GM12875 (cell line): ENCODE measurements around the gene CCDC17.

ENCODE experiments used
- H3K4me3 ChIP-seq: one replicate; pipeline ENCODE4 v1.5.1; 2011; ENCODE audit warnings: low read depth, low read length, control low read depth
- TF ChIP-seq, protein P1 (sequence below): IDR thresholded peaks from 2 replicates; pipeline ENCODE4 v1.5.1; 2011; ENCODE audit warnings: low read depth, mild to moderate bottlenecking, control low read depth, inconsistent platforms, low read length, moderate library complexity, borderline replicate concordance; ENCODE audit not compliant: insufficient read depth

Gene CCDC17

DNA sequence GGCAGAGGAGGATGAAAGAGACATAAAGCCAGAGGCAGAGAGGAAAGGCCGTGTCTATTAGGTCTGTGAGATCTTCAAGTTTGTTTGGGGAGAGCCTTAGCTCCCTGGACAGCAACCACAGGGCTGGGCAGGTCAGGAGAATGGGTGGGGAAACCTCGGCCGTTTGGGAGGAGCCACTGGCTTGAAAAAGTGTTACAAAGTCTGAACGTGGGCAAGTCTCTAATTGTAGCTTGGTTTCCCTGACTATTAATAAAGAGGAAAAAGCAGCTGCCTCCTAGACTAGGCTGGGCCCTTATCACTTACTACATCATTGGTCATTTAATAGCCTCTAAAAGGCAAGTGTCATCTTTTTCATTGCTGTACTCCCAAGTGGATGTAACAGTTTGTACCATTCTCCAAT, at the start of gene CCDC17:
TSS of gene CCDC17 (minus strand) at position 83 of the 400 bp plus-strand sequence. CDS start 145 bp downstream, outside the sequence.
- no peak within 1 kb of the TSS for H3K4me3 ChIP-seq
- TF ChIP-seq, protein P1, sequence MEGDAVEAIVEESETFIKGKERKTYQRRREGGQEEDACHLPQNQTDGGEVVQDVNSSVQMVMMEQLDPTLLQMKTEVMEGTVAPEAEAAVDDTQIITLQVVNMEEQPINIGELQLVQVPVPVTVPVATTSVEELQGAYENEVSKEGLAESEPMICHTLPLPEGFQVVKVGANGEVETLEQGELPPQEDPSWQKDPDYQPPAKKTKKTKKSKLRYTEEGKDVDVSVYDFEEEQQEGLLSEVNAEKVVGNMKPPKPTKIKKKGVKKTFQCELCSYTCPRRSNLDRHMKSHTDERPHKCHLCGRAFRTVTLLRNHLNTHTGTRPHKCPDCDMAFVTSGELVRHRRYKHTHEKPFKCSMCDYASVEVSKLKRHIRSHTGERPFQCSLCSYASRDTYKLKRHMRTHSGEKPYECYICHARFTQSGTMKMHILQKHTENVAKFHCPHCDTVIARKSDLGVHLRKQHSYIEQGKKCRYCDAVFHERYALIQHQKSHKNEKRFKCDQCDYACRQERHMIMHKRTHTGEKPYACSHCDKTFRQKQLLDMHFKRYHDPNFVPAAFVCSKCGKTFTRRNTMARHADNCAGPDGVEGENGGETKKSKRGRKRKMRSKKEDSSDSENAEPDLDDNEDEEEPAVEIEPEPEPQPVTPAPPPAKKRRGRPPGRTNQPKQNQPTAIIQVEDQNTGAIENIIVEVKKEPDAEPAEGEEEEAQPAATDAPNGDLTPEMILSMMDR: no peak

DNA sequence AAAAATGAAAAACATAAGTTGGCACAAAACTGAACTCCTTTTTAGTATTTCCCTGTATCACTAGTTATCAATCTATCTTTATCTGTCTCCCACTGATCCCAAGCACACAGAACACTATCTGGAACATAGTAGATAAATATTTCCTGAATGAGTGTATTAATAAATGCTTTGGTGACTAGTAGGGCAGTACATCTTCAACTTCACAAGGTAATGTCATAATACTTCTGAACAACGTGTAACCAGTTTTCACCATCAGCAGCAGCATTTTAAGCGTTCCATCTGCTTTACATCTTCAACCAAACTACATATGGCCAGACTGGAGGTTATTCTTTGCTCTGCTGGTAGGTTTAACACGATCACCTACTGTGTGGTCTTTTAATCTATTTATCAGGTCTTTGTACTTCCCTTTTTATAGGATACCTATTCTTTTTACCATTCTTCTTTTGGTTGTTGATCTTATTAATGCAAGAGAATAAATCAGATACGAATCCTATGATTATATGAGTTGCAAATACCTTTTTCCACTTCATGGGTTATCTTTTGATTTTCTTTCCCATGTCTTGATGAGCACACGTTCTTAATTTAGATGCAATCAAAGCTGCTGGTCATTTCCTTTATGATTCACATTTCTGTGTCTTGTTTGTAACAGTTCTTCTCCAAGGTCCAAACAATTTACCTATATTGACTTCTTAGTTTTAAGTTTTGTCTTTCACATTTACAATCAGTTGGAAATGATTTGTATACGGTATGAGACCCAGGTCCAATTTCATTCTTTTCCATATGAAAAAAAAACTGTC, 46.2 kb upstream of the CCDC17 start:
- no peak overlapping the region for H3K4me3 ChIP-seq
- TF ChIP-seq, protein P1: no peak

DNA sequence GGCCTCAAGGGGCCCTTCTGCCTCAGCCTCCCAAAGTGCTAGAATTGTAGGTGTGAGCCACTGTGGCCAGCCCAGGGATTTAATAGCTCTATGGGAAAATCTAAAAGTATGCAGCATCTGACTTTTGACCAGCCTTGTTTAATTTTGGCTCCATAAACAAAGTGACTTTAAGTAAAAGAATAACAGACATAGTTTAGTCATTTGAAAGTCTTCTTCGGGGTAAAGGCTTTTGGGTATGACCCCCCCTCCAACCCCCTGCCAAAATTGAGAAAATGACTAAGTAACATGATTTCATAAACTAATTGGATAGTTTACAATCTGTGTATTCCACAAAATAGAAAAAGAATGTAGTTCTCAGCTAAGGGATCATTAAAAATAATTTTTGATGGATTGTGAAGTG, 45.5 kb upstream of the CCDC17 start:
- H3K4me3 ChIP-seq: no peak overlapping the region
- TF ChIP-seq, protein P1: no peak

DNA sequence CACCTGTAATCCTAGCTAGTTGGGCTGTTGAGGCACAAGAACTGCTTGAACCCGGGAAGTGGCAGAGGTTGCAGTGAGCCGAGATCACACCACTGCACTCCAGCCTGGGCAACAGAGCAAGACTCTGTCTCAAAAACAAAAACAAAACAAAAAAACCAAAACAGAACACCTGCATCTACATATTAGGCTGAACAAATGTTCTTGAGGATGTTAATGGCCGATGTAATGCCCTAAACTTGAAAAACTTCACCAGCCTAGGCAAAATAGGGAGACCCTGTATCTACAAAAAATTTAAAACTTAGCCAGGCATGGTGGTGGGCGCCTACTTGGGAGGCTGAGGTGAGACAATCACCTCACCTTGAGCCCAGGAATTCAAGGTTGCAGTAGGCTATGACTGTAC, 44.7 kb upstream of the CCDC17 start:
- TF ChIP-seq, protein P1: no peak
- no peak overlapping the region for H3K4me3 ChIP-seq

DNA sequence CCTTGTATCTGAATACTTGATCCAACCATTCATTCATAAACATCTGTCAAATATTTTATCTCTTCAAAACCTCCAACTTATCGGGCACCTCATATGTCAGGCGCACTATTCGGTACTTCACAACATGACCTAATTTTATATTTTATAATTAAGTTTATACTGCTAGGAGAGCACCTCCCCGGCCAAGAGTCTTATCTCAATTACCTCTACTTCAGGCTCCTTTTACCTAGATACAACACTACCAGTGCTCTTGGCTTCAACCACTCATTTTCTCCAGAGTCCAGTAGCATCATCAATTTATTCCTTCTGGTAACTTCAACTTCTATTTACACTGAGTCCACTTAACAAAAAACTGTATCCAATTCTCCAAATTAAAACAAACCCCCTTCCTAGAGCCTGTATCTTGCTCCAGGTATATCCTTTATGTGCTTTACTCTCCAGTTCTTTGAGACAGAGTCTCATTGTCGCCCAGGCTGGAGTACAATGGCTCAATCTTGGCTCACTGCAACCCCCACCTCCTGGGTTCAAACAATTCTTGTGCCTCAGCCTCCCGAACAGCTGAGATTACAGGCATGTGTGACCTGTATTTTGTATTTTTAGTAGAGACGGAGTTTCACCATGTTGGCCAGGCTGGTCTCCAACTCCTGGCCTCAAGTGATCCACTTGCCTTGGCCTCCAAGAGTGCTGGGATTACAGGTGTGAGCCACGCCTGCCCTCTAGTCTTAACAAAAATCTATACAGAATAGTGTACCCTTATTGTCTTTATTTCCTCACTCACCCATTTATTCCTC, 43.7 kb upstream of the CCDC17 start:
- H3K4me3 ChIP-seq: no peak overlapping the region
- TF ChIP-seq, protein P1: no peak

DNA sequence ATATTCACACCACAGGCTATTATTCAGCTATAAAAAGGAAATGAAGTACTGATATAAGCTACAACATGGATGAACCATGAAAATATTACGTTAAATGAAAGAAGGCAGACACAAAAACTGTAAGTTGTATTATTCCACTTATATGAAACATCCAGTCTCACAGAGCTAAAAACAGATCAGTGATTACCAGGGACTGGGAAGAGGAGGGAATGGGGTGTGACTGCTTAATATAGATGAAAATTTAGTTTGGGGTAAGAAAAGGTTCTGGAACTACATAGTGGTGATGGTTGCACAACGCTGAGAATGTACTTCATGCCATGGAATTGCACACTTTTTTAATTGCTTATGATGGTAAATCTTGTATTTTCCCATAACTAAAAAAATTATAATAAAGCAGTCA, 43.0 kb upstream of the CCDC17 start:
- H3K4me3 ChIP-seq: no peak overlapping the region
- TF ChIP-seq, protein P1: no peak
